GM19324 (cell line): ENCODE data around the gene SGPP2.
"Not testable (repeated sequence)": the region's sequence is repeated elsewhere in the genome, so short reads cannot be mapped to it uniquely, and the experiment has no call there.

Experiments used
- ATAC-seq: cut with Tn5 transposase; IDR thresholded peaks from one replicate; pipeline ENCODE4 v1.9.1; 2021; ENCODE audit warnings: mild to moderate bottlenecking, moderate library complexity; ENCODE audit not compliant: unreplicated experiment, low FRiP score

The SGPP2 gene

DNA sequence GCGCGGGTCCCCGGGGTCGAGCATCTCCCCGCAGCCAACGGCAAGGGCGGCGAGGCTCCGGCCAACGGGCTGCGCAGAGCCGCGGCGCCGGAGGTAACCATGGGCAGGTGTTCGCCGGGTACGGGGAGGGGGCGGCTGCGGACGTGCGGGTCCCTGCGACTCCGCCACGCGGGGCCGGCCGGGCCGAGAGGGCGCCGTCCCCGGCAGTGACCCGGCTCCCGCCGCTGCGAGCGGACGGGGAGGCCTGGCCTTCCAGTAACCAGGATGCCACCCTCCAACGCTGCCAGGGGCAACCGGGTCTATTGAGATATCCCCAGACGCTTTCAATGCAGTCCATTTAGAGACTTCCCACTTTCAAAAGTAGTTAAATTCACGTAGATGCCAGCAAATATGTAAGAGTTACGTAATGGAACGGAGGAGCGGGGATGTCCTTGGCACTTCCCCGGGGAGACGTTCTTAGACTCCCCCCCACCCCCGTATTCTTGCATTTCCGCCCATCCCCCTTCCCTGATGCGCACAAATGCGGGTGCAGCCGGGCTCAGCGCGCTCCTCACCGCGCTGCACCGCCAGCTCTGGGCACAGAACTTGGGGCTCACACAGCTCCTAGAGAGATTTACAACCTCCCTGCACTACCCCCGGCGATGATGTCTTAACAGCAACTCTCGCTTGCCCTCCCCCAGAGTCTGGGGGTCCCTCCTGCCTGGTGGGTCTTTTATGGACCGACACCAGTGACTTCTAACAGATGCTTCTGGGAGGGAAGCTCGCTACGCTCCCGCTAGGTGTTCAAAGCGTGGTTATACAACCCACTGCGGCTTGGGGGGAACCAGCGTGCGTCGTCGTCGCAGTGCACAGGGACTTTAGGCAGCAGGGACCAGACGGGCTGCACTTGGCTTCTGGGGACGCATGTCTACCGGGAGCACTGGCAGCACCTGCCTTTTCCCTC lies 657 bp downstream of the SGPP2 start:
- ATAC-seq, result peak; percentile 27

DNA sequence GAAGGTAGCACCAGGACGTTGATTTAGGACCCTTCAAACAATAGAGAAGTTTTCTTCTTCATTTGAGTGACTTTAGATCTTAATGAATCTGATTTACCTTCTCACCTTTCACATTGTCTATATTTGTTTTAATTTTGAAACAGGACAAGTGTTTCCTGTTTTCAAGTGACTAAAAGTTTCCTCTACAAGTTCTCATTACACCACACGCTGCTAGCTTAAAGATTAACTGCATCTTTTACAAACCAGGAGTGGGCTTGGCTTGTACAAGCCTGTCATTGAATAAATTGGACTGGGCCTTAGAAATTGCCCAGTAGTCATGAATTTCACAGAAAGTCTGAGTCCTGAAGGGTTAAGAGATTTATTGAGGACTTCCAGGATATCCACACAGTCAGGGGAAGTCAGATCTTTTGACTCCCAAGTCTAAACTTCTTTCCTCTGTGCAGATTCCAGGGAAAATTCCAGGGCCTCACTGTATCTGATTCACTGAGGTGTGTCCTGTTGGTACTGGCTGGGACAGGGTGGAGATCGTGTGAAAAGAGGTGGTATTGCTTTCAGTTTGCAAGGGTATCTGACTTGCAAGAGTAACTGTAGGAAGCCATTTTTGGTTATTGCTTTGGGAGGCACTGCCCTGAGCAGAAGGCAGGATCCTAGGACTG lies 3.4 kb downstream of the SGPP2 start:
- ATAC-seq, result peak; percentile 63

DNA sequence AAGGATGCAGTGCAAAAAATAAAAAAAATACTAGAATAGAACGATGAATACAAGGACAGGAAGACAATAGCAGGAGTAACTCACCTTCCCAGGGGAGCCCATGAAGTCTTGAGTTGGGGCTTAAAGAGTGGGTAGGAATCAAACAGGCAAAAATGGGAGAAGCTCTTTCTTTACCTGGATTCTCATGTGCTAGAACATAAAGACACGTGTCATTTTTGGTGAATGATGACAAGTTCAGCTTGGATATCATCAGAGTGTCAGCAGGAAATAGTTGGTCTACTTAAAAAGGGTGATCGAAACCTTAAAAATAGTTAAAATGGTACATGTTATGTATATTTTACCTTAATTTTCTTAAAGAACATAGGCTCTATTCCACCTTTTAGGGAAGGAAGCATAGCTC lies 5.7 kb downstream of the SGPP2 start:
- no peak for ATAC-seq

DNA sequence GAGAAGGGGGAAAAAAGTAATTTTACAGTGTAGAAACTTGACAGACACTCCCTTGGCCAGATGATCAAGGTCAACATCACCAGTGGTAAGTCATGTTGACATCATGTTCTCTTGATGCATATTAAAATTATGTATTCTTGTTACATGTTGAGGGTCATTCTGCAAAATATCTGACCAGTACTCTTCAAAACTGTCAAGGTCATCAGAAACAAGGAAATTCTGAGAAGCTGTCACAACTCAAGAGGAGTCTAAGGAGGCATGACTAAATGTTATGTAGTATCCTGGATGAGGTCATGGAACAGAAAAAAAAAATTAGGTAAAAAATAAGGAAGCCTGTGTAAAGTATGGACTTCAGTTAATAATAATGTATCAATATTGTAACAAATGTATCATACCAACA lies 6.3 kb downstream of the SGPP2 start:
- ATAC-seq, result no peak

DNA sequence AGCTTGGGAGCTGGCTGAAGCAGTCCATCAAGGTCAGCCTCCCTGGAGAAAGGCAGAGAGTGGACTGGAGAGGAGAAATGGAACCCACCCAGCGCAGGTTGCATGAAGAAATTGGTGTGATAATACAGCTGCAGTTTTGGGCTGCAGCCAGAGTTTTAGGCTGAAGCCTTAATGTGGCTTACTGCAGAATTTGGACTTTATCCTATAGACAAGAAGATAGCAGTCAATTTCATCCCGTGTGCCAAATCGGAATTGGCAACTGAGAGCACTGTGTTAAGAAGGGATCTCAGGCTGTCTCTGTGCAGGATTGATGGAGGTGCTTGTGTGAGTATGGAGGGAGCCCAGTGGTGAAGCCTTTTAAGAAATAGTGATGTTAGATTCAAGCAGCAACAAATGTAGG lies 7.5 kb downstream of the SGPP2 start:
- ATAC-seq, result no peak

DNA sequence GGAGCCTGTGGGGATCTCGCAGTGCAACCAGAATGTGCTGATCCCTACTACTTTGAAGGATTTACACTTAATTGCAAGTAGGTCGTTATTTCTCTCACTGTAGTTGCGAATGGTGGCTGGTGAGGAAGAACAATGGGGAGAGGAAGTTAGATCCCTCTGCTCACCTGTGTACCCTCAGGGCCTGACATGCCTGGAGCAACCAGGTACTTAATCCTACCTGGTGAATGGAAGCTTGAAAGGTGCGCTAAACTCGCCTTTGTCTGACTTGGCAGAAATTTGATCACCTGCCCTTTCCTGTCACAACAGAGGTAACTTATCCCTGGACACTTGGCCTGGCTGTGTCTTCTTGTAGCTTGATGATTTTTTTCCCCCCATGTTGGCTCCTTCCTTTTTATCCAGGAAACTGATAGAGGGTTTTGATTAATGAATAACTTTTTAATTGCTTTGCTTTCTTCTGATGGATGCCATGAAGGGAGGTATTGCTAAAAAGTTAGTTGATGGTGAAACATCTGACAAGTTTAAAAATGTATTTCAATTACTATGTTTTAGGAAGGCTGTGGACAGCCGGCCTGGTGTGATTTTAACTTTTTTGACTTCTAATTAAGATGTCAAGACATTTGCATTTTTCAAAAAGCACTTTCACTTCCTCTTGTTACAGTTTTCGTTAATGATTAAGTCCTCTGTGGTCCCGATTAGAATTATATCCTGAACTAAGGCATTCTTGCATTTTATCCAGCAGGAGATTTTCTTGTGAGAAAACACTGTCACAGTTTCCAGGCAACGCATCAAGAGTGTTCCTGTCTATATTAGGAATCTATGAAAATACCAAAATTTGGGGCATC lies 9.2 kb downstream of the SGPP2 start:
- ATAC-seq, result peak; percentile 82

DNA sequence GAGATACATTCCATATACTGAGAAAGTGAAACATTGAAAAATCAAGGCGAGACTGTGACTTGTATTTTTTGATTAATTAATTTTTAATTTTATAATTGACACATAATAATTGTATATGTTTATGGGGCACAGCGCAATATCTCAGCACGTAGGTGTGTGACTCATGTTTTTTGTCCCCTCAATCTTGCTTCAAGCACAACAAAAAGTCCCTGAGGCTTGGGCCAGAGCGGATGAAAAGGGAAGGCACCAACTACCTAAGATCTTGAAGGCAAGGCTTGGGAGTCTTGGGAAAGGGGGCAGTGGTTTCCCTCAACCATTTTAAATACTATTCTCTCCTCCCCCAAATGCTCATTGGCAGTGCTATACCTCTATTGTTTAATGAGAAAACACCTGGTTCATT lies 9.9 kb downstream of the SGPP2 start:
- peak; percentile 31 for ATAC-seq

DNA sequence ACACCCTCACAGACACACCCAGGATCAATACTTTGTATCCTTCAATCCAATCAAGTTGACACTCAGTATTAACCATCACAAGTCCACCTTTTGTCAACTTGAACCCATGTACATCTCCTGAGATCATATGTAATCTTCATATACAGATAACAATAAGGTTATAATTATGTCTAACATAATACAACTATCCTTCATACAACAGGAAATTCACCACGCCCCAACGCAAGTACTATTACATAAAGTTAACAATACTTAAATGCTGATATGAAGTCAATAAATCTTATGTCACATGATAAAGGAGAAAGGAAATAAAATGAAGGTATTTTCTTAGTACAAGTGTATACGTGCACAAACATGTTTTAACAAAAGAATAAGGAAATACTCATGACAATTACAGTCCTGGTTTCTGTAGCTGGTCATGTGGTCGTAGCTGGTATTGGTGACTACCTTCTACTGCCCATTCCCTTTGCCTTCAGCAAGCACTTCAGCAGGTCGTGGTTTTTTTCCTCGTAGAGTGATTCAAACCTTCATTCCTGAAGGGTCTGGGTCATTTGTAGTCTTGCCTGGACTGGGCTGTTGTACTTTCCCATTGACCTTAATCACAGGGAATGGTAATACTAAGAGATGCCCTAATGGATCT lies 11.2 kb downstream of the SGPP2 start:
- ATAC-seq, result not testable (repeated sequence)

DNA sequence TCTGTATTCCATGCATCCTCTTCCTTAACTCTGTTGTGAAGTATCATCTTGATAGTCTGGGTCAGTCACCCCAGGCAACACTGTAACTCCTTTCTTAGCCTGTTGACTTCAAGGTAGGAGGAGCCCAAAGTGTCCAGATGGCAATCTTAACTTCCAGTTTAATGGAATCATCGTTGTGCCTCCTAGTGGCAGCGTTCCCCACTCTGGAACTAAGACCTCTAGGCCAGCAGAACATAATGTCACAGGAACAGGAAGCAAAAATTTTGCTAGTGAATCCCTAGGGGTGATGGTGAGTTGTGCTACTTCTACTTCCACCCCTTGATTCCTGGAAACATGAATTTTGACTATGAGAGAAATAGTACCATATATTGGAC lies 11.7 kb downstream of the SGPP2 start:
- no peak for ATAC-seq

DNA sequence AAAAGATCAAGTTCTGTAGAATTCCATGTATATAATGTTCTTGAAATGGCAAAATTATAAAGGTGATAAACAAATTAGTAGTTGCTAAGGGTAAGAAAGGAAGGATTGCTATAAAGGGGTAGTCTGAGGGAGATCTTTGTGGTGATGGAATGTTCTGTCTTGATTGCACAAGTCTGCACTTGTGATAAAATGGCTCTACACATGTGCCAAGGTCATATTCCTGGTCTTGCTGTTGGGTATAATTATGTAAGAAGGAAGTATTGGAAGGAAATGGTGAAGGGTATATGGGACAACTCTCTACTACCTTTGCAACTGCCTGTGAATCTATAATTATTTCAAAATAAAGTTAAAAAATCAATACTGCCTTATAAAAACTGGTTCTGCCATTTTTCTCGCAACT lies 15.3 kb downstream of the SGPP2 start:
- no peak for ATAC-seq

DNA sequence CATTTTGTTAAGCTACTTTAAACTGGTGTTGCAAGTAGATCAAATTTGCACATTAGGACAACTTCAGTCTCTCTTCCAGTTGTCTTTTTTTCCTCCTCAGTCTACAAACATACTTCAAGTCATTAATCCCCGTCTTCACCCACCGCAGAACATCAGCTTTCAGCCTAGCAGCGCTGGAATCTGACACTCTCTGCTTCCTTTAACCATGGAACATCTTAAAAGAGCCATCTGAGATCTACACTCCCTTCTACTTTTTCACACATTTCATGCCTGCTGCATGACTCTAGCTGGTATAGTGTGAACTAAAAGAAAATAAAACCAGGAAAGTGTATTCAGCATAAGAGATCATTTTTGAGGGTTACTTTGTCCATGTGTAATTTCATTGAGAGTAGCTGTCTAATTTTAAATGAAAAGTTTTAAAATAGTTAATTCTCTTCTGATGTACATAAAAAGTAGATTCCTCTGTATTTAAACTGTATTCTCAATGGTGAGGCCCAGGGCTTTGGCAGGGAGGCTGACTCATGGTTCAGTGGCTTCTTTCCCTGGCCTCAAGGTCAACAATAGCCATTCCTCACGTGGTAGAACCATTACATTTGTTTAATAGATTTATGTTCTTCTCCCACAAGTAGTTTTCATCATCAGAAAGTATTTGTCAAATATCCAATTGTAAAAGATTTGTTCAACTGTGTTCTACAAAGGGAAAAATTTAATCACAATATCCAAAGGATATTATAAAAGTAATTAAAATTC lies 16.5 kb downstream of the SGPP2 start:
- no peak for ATAC-seq

DNA sequence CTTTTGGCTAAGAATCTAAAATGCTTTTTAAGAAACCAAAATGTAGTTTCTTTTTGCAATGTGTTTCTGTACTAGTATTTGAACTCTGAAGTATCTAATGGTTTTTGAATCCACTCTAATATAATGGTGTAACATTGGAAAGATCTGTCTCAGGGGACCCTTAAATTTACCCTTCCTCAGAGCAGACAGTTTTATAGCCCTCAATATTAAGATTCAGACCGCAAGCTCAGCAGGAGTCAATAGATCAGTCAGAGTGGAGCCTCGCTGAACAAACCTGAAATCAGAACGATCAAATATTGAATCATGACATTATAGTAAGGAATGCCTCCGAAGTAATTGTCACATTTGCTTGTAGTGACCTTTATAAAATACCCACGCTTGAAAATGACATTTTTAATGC lies 18.3 kb downstream of the SGPP2 start:
- ATAC-seq, result no peak

DNA sequence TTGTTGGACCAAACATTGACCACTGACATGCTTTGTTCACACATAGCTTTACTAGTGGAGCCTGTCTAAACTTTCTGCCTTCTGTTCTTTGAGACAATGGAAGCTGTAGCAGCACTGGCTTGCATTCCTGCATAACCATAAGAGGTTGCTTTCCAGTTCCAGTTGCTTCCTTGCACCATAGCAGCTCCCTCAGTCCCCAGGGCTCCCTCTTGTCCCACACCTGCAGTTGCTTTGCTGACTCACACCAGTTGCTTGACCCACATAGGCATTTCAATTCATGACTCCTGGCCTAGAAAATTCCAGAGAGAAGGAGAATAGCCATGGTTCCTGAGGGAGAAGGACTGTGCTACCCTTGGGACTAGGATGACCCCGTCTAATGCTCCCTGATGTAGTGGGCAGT lies 20.9 kb downstream of the SGPP2 start:
- ATAC-seq, result no peak

DNA sequence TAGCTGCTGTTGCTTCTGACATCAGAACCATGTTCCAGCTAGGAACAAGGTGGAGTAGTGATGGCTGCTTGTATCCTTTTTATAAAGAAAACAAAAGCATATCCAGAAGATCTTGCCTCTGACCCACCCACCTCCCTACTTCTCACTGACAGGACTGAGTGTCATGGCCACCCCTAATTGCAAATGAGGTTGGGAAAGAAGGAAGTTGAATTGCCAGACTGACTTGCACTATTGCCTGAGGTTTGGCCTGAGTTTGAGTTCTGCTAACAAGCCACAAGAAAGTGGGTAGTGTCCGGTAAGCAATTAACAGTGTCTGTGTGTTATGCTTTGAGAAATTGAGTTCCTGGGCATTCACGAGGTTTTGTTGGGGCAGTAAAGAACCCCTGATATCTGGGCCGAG lies 22.8 kb downstream of the SGPP2 start:
- ATAC-seq, result no peak

DNA sequence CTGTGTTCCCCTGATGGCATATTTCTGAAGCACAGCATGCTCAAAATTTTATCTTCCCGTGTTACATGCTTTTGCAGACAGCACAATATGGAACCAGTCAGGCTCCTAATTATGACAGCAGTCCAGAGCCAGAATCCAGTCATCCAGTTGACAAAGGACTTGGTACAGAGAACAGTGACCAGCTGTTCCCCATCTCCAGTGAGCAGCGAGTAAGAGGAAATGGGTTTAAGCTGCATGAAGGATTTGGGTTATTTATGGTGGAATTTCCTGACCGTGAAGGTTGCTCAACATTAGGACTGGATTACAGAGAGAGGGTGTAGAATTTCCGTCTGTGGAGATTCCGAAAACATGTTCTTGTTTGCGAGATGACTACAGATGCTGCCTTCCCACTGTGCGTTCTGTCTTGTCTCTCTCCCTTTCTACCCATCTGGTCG lies 24.4 kb downstream of the SGPP2 start:
- ATAC-seq, result no peak

DNA sequence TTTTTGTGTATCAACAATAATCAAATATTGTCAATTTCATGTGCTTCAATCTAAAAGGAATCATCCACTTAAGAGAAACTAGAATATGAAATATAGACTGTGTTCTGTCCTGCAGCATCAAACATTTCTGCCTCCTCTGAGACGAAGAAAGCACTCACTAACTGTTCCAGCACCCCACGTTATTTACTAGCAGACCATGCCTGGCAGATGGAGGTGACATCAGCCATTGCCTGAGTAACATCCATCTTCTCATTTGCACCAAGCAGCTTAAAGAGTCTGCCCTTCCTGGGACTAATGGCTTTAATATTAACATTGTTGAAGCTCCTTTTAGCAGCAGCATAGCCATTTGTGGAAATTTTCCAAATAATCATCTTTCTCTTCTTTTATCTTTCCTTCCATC lies 25.7 kb downstream of the SGPP2 start:
- no peak for ATAC-seq

DNA sequence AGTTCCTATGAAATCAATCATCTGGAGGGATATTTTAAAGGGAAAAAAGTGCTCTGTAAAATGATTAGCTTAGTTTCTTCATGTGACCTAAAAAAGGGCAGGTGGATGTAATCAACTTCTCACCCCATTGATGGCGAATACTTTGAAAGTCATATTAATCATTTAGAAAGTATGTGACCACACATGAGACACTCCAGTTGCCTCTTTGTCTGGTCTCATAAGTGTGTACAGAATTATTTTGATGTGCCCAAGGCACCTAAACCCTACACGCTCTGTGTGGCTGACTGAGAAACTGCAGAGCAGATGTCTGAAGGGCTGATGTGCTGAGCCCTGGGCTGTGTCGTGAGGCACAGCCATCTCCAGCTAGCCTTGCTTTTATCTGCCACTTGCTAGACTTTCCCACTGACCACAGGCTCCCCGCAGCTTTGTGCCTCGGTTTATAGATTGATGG lies 26.9 kb downstream of the SGPP2 start:
- peak; percentile 96 for ATAC-seq

DNA sequence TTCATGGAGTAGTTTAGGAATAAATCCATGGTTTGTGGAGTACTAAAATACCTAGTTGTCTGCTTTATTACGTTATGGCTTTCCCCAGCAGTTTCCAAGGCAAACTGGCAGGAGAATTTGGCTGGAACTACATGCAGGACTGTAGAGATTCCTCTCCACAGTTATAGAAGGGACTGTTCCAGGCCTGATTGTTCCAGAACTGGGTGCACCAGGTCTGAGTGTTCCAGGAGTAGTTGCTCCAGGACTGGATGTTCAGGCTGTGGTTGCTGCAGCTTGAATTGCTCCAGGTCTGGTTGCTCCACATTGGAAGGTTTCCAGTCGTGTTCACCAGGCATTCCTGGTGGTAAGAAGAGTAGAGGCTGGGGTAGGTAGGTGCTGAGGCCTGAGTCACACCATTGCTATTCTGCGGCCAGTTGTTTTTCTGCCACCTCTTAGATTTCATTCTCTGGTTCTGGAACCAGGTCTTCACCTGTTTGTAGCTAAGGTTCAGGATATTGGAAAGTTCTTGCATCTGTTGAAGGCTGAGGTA lies 28.1 kb downstream of the SGPP2 start:
- no peak for ATAC-seq

DNA sequence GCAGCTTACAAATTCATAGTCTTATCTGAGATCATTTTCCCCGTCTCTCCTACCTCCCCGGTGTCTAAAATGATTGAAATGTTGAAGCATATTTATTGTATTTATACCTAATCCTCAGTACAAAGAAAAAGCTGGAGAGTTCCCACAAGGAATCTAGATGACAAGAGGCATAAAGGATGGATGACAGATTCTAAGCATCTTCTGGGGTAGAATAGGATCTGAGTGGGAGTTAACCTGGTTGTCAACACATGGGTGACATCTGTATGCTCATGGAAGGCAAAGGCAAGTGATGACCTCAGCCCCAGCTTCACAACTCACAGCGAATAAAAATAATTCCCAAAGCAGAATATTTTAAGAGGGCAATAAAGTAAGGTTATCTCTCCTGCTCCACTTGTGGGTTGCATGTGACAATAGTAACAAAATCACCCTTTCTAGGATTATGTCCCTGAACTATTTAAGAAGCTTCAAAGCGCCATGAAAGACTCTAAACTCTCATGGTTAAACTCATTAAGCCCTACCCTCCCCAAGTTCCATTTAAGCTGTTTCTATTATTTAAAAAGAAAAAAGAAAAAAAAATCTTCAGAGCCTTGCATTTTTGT lies 32.2 kb downstream of the SGPP2 start:
- ATAC-seq, result no peak
